ENCODE results near the gene KCNQ1OT1. TPM values are rescaled to one million over a fixed set of nuclear protein-coding genes. Genes with fewer than 3 reads are reported as not detected.

The KCNQ1OT1 gene
- total RNA-seq, 1 donor from 2014 or later = 0.33 TPM

- intact Hi-C loops (cut with micrococcal nuclease) = no loop called here
Observed at GRCh38 chr11:2612884-2613571, 86.8 kb downstream of the KCNQ1OT1 start.

DNA sequence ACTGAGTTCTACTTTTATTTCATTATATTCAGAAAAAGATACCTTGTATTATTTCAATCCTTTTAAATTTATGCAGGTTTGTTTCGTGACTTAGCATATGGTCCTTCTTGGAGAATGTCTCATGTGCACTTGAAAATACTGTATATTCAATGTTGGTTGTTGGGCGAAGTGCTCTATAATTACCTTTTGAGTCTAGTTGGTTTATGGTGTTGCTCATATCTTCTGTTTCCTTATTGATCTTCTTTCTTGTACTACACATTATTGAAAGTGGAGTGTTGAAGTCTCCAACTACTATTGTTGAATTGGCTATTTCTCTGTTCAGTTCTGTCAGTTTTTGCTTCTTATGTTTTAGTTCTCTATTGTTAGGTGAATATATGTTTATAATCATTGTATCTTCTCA lies 90.4 kb downstream of the KCNQ1OT1 start:
- H3K27ac ChIP-seq (replicated peaks) = no peak overlapping the region
- no peaks in the 10 kb centered on the region for H3K36me3 ChIP-seq
- no peaks in the 10 kb centered on the region for H3K27me3 ChIP-seq (ENCODE audit: low read depth)
- peaks cover 45% of the 10 kb centered on the region for H3K9me3 ChIP-seq (replicated peaks)
- intact Hi-C loops (cut with micrococcal nuclease) = loop anchor here (10.0 kb wide), 1 partner anchor 55 kb away; no protein-coding TSS in a partner anchor
- DNase-seq = no peak
- H3K4me3 ChIP-seq = no peak overlapping the region
- TF ChIP-seq, protein P1, sequence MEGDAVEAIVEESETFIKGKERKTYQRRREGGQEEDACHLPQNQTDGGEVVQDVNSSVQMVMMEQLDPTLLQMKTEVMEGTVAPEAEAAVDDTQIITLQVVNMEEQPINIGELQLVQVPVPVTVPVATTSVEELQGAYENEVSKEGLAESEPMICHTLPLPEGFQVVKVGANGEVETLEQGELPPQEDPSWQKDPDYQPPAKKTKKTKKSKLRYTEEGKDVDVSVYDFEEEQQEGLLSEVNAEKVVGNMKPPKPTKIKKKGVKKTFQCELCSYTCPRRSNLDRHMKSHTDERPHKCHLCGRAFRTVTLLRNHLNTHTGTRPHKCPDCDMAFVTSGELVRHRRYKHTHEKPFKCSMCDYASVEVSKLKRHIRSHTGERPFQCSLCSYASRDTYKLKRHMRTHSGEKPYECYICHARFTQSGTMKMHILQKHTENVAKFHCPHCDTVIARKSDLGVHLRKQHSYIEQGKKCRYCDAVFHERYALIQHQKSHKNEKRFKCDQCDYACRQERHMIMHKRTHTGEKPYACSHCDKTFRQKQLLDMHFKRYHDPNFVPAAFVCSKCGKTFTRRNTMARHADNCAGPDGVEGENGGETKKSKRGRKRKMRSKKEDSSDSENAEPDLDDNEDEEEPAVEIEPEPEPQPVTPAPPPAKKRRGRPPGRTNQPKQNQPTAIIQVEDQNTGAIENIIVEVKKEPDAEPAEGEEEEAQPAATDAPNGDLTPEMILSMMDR (IDR thresholded peaks at IDR 0.05; ENCODE audit: borderline replicate concordance) = no peak
- H3K4me1 ChIP-seq = no peaks in the 10 kb centered on the region

More at GRCh38 chr11:2612884-2613571, 86.8 kb downstream of the KCNQ1OT1 start:
- Histone ChIP-seq H3K27ac (replicated peaks) (no peak overlapping the region), H3K27me3 (ENCODE audit: low read depth) (no peaks in the 10 kb centered on the region), H3K36me3 (no peaks in the 10 kb centered on the region), H3K4me3 (no peak overlapping the region), H3K4me1 (no peaks in the 10 kb centered on the region), H3K9me3 (replicated peaks) (peaks cover 40% of the 10 kb centered on the region)
- TF ChIP-seq, protein P1 (IDR thresholded peaks at IDR 0.05; ENCODE audit: borderline replicate concordance) = no peak
- no peak for DNase-seq

DNA sequence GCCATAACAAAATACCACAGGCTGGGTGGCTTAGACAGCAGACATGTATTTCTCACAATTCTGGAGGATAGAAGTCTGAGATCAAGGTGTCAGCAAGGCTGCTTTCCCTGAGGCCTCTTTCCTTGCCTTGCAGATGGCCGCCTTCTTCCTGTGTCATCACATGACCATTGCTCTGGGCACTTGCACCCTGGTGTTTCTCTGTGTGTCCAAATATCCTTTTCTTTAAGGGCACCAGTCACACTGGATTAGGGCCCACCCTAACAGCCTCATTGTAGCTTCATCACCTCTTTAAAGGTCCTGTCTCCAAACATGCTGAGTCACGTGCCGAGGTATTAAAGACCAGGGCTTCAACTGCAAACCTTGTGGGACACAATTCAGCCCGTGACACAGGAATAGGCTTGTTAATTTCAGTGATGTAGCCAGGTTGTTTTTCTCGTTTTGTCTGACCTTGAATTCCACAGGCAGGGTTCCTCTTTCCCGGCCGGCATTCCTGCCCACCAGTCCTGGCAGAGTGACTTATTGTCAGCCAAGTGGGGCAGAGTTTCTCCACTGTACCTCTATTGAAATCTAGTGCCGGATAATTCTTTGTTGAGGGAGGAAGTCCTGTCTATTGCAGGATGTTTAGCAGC lies 100.1 kb downstream of the KCNQ1OT1 start:
- Histone ChIP-seq H3K4me3 (no peak overlapping the region), H3K4me1 (peaks cover 14% of the 10 kb centered on the region), H3K36me3 (no peaks in the 10 kb centered on the region), H3K27ac (replicated peaks) (peak overlapping the region; percentile 13), H3K9me3 (replicated peaks) (peaks cover 17% of the 10 kb centered on the region), H3K27me3 (ENCODE audit: low read depth) (no peaks in the 10 kb centered on the region)
- DNase-seq = no peak
- intact Hi-C loops (cut with micrococcal nuclease) = loop anchor here (10.0 kb wide), 1 partner anchor 45 kb away; no protein-coding TSS in a partner anchor
- TF ChIP-seq, protein P1 (IDR thresholded peaks at IDR 0.05; ENCODE audit: borderline replicate concordance) = no peak

- H3K36me3 ChIP-seq = peaks cover 8% of the 10 kb centered on the region
- H3K9me3 ChIP-seq (replicated peaks) = peaks cover 14% of the 10 kb centered on the region
- H3K4me3 ChIP-seq = no peak overlapping the region
- H3K27ac ChIP-seq (replicated peaks) = no peak overlapping the region
- DNase-seq = no peak
- intact Hi-C loops (cut with micrococcal nuclease) = no loop called here
- peaks cover 11% of the 10 kb centered on the region for H3K4me1 ChIP-seq
- no peaks in the 10 kb centered on the region for H3K27me3 ChIP-seq (ENCODE audit: low read depth)
- TF ChIP-seq, protein P1 (IDR thresholded peaks at IDR 0.05; ENCODE audit: borderline replicate concordance) = no peak
Observed at GRCh38 chr11:2595204-2595603, 104.6 kb downstream of the KCNQ1OT1 start.

DNA sequence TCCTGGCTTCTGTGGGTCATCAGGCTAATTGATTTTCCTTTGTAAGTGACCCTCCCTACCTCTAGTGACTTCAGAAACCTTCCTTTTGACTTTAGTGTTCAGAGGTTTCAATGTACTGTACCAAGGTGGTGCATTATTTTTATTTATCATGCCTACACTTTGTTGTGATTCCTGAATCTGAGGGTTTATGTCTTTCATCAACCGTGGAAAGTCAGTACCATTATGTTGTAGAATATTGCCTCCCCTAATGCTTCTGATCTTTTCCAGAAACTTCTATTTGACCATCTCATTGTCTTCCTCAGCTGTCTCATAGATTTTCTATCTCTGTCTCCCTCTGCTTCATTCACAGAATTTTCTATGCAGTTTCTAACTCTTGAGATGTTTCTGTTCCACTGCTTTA lies 105.5 kb downstream of the KCNQ1OT1 start:
- H3K9me3 ChIP-seq (replicated peaks) = peaks cover 14% of the 10 kb centered on the region
- H3K4me1 ChIP-seq = peaks cover 1% of the 10 kb centered on the region
- intact Hi-C loops (cut with micrococcal nuclease) = no loop called here
- TF ChIP-seq, protein P1 (IDR thresholded peaks at IDR 0.05; ENCODE audit: borderline replicate concordance) = no peak
- peaks cover 8% of the 10 kb centered on the region for H3K36me3 ChIP-seq
- H3K4me3 ChIP-seq = no peak overlapping the region
- no peak overlapping the region for H3K27ac ChIP-seq (replicated peaks)
- DNase-seq = no peak
- H3K27me3 ChIP-seq (ENCODE audit: low read depth) = no peaks in the 10 kb centered on the region
